H9 (cell line): ENCODE data around the gene MAP2. TPM values are rescaled to one million over a fixed set of nuclear protein-coding genes. Genes with fewer than 3 reads are reported as not detected.

ENCODE experiments used
- DNase-seq: peaks from one replicate; pipeline ENCODE4 v3.0.0-alpha.2; 2017
- H2AFZ ChIP-seq: one replicate; pipeline ENCODE4 v1.6.1; 2013; ENCODE audit warnings: mild to moderate bottlenecking, low read length, control low read depth, moderate library complexity
- H2AK5ac ChIP-seq: 2 replicates; pipeline ENCODE4 v1.6.1; 2013; ENCODE audit warnings: low read length, control low read depth, mixed read lengths; ENCODE audit not compliant: insufficient read length
- H2BK120ac ChIP-seq: one replicate; pipeline ENCODE4 v1.6.1; 2013; ENCODE audit warnings: low read depth, mild to moderate bottlenecking, low read length, control low read depth, inconsistent platforms; ENCODE audit not compliant: poor library complexity, severe bottlenecking
- H2BK12ac ChIP-seq: 2 replicates; pipeline ENCODE4 v1.6.1; 2013; ENCODE audit warnings: low read length, control low read depth, mixed read lengths, low read depth; ENCODE audit not compliant: insufficient read length
- H2BK15ac ChIP-seq: 2 replicates; pipeline ENCODE4 v1.6.1; 2013; ENCODE audit warnings: low read depth, low read length, control low read depth
- H2BK20ac ChIP-seq: one replicate; pipeline ENCODE4 v1.6.1; 2013; ENCODE audit warnings: low read depth, mild to moderate bottlenecking, low read length, control low read depth, inconsistent platforms; ENCODE audit not compliant: poor library complexity, severe bottlenecking
- H2BK5ac ChIP-seq: 2 replicates; pipeline ENCODE4 v1.6.1; 2013; ENCODE audit warnings: low read length, control low read depth, mixed read lengths; ENCODE audit not compliant: insufficient read length
- H3K14ac ChIP-seq: 2 replicates; pipeline ENCODE4 v1.6.1; 2013; ENCODE audit warnings: low read length, control low read depth; ENCODE audit not compliant: insufficient read depth
- H3K18ac ChIP-seq: 2 replicates; pipeline ENCODE4 v1.6.1; 2013; ENCODE audit warnings: low read depth, mild to moderate bottlenecking, mixed read lengths, low read length, control low read depth; ENCODE audit not compliant: insufficient read length
- H3K23ac ChIP-seq: 2 replicates; pipeline ENCODE4 v1.6.1; 2013; ENCODE audit warnings: low read length, control low read depth, mixed read lengths, low read depth; ENCODE audit not compliant: insufficient read length
- H3K23me2 ChIP-seq: 2 replicates; pipeline ENCODE4 v1.6.1; 2013; ENCODE audit warnings: low read depth, mild to moderate bottlenecking, mixed read lengths, low read length, control low read depth; ENCODE audit not compliant: insufficient read length, poor library complexity, severe bottlenecking
- H3K27ac ChIP-seq: 2 replicates; pipeline ENCODE4 v1.5.1; 2013; ENCODE audit warnings: low read length, control low read depth, mixed read lengths, low read depth; ENCODE audit not compliant: insufficient read length
- H3K27me3 ChIP-seq: 2 replicates; pipeline ENCODE4 v1.6.1; 2013; ENCODE audit warnings: low read length, control low read depth, inconsistent platforms; ENCODE audit not compliant: insufficient read depth
- H3K4ac ChIP-seq: 2 replicates; pipeline ENCODE4 v1.6.1; 2013; ENCODE audit warnings: low read depth, mild to moderate bottlenecking, control low read depth, inconsistent platforms, low read length, moderate library complexity
- H3K4me1 ChIP-seq: 2 replicates; pipeline ENCODE4 v1.6.1; 2013; ENCODE audit warnings: low read length, control low read depth, inconsistent platforms; ENCODE audit not compliant: insufficient read depth
- H3K4me2 ChIP-seq: 2 replicates; pipeline ENCODE4 v1.6.1; 2013; ENCODE audit warnings: low read length, control low read depth, mixed read lengths; ENCODE audit not compliant: insufficient read length, insufficient read depth
- H3K56ac ChIP-seq: 2 replicates; pipeline ENCODE4 v1.6.1; 2013; ENCODE audit warnings: low read depth, mild to moderate bottlenecking, mixed read lengths, low read length, control low read depth; ENCODE audit not compliant: insufficient read length
- H3K79me1 ChIP-seq: 2 replicates; pipeline ENCODE4 v1.6.1; 2013; ENCODE audit warnings: low read depth, mild to moderate bottlenecking, moderate library complexity, low read length, control low read depth, inconsistent platforms; ENCODE audit not compliant: insufficient read depth, poor library complexity, severe bottlenecking
- H3K79me2 ChIP-seq: 2 replicates; pipeline ENCODE4 v1.6.1; 2013; ENCODE audit warnings: low read length, control low read depth, inconsistent platforms; ENCODE audit not compliant: insufficient read depth
- H3K9ac ChIP-seq: 2 replicates; pipeline ENCODE4 v1.6.1; 2013; ENCODE audit warnings: low read length, control low read depth, mixed read lengths; ENCODE audit not compliant: insufficient read length; ENCODE audit errors: extremely low read depth
- H3K9me3 ChIP-seq: one replicate; pipeline ENCODE4 v1.6.1; 2013; ENCODE audit warnings: low read depth, low read length, inconsistent platforms; ENCODE audit not compliant: control insufficient read depth
- H3T11ph ChIP-seq: one replicate; pipeline ENCODE4 v1.6.1; 2013; ENCODE audit warnings: mild to moderate bottlenecking, low read length, control low read depth, inconsistent platforms
- H4K20me1 ChIP-seq: one replicate; pipeline ENCODE4 v1.6.1; 2013; ENCODE audit not compliant: control insufficient read depth, insufficient read length, insufficient read depth
- H4K5ac ChIP-seq: 2 replicates; pipeline ENCODE4 v1.6.1; 2013; ENCODE audit warnings: low read depth, mild to moderate bottlenecking, mixed read lengths, low read length, control low read depth; ENCODE audit not compliant: insufficient read length
- H4K8ac ChIP-seq: replicated peaks from 2 replicates; pipeline ENCODE4 v1.6.1; 2013; ENCODE audit warnings: low read length, control low read depth, mixed read lengths, low read depth; ENCODE audit not compliant: insufficient read length
- H4K91ac ChIP-seq: 2 replicates; pipeline ENCODE4 v1.6.1; 2013; ENCODE audit warnings: low read depth, mild to moderate bottlenecking, moderate library complexity, mixed read lengths, low read length, control low read depth; ENCODE audit not compliant: insufficient read length
- H3K27ac Mint-ChIP-seq, 3 experiments: 2 replicates in 2 of 3; 3 replicates in 1 of 3; pipeline ENCODE4 v1.8.0; 2020 to 2021; ENCODE audit warnings: mixed read lengths in 3 of 3, mild to moderate bottlenecking in 1 of 3, moderate library complexity in 1 of 3
- H3K27me3 Mint-ChIP-seq: 2 replicates; pipeline ENCODE4 v1.8.0; 2021; ENCODE audit warnings: low read depth, mild to moderate bottlenecking, moderate library complexity, mixed read lengths
- H3K36me3 Mint-ChIP-seq, 3 experiments: 2 replicates in 2 of 3; 3 replicates in 1 of 3; pipeline ENCODE4 v1.8.0; 2020 to 2021; ENCODE audit warnings: low read depth in 3 of 3, mixed read lengths in 3 of 3; ENCODE audit not compliant: insufficient read depth in 1 of 3
- H3K4me1 Mint-ChIP-seq, 2 experiments: 2 replicates each; pipeline ENCODE4 v1.8.0; 2020; ENCODE audit warnings: mixed read lengths in 2 of 2
- H3K4me3 Mint-ChIP-seq, 2 experiments: 2 replicates in 1 of 2; 3 replicates in 1 of 2; pipeline ENCODE4 v1.8.0; 2020 to 2021; ENCODE audit warnings: mild to moderate bottlenecking in 2 of 2, mixed read lengths in 2 of 2, moderate library complexity in 1 of 2
- H3K9me3 Mint-ChIP-seq, 2 experiments: 2 replicates in 1 of 2; 3 replicates in 1 of 2; pipeline ENCODE4 v1.8.0; 2020; ENCODE audit warnings: mild to moderate bottlenecking in 2 of 2, mixed read lengths in 2 of 2, moderate library complexity in 1 of 2
- CTCF ChIP-seq: fragments of 200-600 bp; sonication (generic); conservative IDR thresholded peaks from 3 replicates; pipeline ENCODE4 v1.8.0; 2021; ENCODE audit warnings: antibody characterized with exemption, mild to moderate bottlenecking
- WGBS: extraction: QIAGEN DNeasy Blood & Tissue Kit; methylation state at CpG from one replicate; pipeline ENCODE4 v1.1.7; 2013; ENCODE audit warnings: missing lambda C conversion rate, low lambda C conversion rate, mixed read lengths; ENCODE audit not compliant: insufficient read length; ENCODE audit errors: extremely low coverage; 5-methylcytosine and 5-hydroxymethylcytosine counted together
- total RNA-seq: library from RNA; stranded (reverse); gene quantifications from 2 replicates; pipeline ENCODE4 v1.2.1, GENCODE V29; 2021

The MAP2 gene
- total RNA-seq, 1 experiment from 2014 or later = 0.87 TPM

GRCh38 chr2:209702775-209703174 lies 278.9 kb downstream of the MAP2 start:
- H3K27me3 Mint-ChIP-seq = no peaks in the 10 kb centered on the region
- H3K23me2 ChIP-seq = no peaks in the 10 kb centered on the region
- H3K4me2 ChIP-seq = no peak overlapping the region
- H2AFZ ChIP-seq = no peak overlapping the region
- H3K9ac ChIP-seq = no peak overlapping the region
- no peak overlapping the region for H3K56ac ChIP-seq
- no peaks in the 10 kb centered on the region for H4K20me1 ChIP-seq
- no peak overlapping the region for H2AK5ac ChIP-seq
- H4K5ac ChIP-seq = no peak overlapping the region
- no peak overlapping the region for H2BK12ac ChIP-seq
- no peaks in the 10 kb centered on the region for H3K36me3 Mint-ChIP-seq
- no peak overlapping the region for H2BK20ac ChIP-seq
- H3K4me1 ChIP-seq = no peaks in the 10 kb centered on the region
- WGBS = no CpG with 5 or more reads among the region's 2 CpGs
- H4K91ac ChIP-seq = no peak overlapping the region
- no peak for TF ChIP-seq CTCF
- H3K27ac Mint-ChIP-seq = no peak overlapping the region
- no peaks in the 10 kb centered on the region for H3K9me3 Mint-ChIP-seq
- no peak overlapping the region for H3K23ac ChIP-seq
- H3K4ac ChIP-seq = no peak overlapping the region
- no peak overlapping the region for H3K4me3 Mint-ChIP-seq
- no peaks in the 10 kb centered on the region for H3K79me2 ChIP-seq
- no peak overlapping the region for H3T11ph ChIP-seq
- H3K9me3 ChIP-seq = no peaks in the 10 kb centered on the region
- no peak overlapping the region for H4K8ac ChIP-seq
- H2BK15ac ChIP-seq = no peak overlapping the region
- no peak overlapping the region for H3K27ac ChIP-seq
- H2BK120ac ChIP-seq = no peak overlapping the region
- no peak overlapping the region for H2BK5ac ChIP-seq
- DNase-seq = no peak
- H3K18ac ChIP-seq = no peak overlapping the region
- H3K14ac ChIP-seq = no peak overlapping the region
- H3K4me1 Mint-ChIP-seq = no peaks in the 10 kb centered on the region
- H3K27me3 ChIP-seq = no peaks in the 10 kb centered on the region
- H3K79me1 ChIP-seq = no peaks in the 10 kb centered on the region
